ENCODE measurements around the gene SMCO4.
"Not testable (repeated sequence)": the region's sequence is repeated elsewhere in the genome, so short reads cannot be mapped to it uniquely, and the experiment has no call there.

The SMCO4 gene

DNA sequence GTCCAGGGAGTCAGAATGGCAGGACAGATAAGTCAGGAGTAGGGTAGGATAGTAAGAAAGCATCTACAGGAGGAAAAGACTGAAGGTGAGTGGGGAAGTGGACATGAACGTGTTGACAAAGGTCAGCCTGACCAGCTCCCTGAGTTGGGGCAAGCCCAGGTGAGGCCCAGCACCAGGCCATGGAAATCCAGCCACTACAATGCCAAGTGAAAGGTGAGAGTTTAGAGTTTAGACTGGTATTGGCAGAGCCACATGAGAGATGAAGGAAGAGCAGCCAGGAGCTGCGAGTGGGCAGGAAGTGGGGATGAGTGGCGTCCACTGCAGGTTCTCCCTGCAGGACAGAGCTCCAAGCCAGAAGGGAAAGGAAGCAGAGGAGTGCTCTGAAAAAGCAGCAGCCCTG lies 16.5 kb upstream of the SMCO4 start:
- DNase-seq: no peak

DNA sequence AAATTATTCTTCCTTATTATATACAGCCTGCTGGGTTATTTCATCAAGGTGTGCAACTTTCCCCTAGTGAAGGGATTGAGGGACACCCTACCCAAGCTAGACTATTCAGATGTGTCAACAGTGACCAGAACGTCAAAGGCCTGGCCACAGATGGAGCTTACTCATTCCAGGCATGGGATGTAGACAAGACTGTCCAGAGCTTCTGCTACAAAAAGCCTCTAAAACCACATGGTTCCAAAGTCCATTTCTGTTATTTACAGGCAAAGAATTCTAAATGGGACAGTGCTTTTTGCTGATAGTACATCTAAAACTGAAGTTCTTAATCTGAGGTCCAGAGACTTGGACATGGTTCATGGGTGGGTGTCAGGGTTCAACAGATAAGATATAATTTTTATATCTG lies 9.7 kb upstream of the SMCO4 start:
- DNase-seq: no peak

DNA sequence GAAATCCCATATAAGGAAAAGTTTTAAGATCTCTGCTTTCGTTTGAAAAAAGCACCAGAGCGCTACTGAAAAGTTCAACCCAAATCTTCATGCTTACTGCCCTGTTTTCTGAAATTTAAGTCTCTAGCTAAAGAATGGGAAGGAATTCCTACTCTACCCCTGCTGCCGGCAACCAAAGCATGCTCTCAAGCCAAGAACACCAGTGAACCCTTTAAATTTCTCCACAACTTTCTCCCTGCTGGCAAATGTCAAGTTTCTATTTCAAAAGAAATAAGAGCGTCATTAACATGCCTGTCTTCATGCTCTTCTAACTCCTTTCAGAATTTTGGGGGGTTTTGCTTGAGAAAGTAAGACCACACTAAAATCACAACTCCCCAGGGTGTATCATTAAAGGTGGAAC lies 6.8 kb upstream of the SMCO4 start:
- no peak for DNase-seq

DNA sequence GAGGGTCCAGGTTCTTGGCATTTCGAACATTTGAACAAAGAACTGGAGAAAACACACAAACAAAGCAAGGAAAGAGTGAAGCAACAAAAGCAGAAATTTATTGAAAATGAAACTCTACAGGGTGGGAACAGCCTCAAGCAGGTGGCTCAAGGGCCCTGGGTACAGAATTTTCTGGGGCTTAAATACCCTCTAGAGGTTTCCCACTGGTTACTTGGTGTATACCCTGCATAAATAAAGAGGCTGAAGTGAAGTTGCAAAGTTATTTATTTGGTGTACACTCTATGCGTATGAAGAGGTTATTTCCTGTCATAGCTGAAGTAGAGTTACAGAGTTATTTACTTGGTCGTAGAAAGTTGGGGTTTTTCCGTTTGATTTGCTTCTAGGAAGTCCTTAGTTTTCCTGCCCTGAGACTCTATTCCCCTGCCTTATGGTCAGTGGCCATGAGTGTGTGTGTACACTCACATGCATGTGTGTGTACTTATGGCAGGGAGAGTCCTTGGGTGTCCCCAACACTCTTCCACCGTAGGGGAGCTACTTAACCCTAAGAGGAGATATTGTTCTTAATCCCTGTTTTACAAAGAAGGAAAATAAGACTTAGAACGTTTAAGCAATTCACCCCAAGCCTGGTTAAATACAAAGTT lies 5.6 kb upstream of the SMCO4 start:
- DNase-seq: no peak

DNA sequence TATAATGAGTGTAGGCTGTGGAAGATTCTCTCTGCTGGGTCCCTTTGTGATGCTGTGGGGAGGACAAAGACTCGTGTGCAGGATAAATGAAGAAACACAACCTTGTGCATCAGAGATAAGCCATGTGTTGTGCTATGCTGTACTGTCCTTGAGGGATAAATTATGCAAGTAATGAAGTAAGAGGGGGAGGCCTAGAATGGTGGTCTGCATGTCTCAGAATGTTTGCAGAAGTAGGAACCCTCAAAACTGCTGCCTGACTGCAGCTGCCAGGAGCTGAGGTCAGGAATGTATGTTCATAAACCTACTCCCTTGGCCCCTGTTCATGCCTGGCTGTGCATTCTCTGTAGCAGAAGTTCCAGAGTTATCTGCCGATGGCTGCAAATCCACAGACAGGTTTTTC lies 4.6 kb upstream of the SMCO4 start:
- no peak for DNase-seq

DNA sequence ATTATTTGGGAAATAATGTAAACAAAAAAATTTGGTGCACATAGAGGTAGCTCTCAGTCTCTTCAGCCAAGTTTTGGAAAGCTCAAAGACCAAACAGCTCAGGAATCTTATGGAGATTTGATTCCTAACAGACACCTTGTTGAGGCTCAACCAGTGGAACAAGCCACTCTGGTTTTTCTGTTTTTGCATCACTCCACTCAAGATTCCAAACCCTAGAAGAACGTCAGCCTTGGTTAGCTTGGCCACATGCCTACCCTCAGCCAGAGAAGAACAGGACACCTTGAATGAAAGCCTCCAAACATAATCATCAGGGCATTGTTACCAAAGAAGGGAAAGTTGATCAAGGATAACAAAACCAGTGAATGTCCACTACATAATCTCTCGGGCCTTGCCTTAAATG lies 3.8 kb upstream of the SMCO4 start:
- no peak for DNase-seq

DNA sequence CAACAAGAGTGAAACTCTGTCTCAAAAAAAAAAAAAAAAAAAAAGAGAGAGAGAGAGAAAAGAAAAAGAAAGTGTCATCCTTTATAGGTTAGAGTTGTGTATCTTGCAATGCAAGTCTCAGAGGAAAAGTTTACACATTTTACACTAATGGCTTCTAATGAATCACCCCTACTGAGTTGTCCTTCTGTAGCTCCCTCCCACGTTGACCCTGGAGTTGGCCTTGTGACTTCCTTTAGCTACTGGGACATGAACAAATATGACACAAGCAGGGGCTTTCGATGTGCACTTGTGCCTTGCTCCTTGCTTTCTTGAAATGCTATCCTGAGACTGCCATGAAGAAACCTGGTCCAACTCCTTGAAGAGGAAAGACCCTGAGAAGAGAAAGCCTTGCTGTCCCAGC lies 2.4 kb upstream of the SMCO4 start:
- no peak for DNase-seq

DNA sequence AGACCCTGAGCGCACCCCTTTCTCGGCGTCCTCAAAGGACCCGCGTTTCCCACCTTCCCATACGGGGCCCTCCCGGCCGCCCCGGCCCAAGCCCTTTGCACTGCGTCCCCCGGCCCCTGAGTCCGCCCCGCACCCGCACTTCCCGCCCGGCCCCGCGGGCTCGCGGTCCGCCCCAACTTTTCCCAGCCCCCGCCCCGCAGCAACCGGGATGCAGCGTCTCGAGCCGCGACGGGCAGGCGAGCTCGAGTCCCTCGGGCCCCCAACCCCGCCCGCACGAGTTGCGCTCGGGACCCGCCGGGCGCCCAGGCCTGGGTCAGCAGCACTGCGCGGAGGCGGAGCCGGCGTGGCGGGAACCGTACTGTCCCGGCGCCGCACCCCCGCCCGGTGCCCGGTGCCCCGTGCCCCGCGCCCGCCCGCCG lies 371 bp downstream of the SMCO4 start:
- DNase-seq: no peak

DNA sequence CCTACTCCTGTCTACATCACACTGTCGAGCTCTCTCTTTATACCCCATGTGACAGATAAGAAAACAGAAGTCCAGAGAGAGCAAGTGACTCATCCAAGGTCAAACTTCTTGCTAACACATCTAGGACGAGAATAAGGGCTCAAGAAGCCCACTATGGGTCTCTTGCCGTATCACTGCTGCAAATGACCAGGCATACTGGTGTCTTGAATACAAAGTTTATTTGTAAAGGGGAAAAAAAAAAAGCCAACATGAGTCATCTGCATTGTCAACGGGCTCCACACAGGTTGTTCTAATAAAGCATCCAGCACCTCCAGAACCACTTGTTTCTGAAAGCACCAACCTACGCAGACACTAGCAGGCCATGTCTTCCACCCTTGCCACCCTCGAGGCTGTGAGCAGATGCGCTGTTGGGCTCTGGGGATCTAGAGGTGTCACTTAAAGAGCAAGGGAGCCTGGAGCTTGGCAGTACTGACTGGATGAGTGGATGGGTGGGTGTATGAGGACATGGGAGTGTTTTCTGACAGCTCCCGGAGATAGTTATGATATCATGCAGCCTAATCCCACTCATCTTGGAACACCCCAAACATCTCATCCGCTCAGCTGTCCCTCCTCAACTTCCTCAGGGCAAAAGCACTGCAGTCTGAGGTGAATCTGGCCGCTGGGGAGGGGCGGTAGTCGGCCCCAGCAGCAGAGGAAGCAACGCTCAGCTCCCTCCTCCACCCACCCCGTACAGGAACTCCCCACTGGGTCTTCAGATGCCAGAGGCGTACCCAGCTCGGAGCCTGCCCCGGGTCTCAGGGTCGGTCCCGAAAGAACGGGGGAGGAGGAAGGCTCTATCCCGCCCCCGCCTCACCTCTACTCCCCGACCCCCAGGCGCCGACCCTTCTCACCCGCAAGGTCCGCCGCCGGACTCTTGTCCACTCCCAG lies 1.0 kb downstream of the SMCO4 start:
- DNase-seq: peak; percentile 52 to 63

DNA sequence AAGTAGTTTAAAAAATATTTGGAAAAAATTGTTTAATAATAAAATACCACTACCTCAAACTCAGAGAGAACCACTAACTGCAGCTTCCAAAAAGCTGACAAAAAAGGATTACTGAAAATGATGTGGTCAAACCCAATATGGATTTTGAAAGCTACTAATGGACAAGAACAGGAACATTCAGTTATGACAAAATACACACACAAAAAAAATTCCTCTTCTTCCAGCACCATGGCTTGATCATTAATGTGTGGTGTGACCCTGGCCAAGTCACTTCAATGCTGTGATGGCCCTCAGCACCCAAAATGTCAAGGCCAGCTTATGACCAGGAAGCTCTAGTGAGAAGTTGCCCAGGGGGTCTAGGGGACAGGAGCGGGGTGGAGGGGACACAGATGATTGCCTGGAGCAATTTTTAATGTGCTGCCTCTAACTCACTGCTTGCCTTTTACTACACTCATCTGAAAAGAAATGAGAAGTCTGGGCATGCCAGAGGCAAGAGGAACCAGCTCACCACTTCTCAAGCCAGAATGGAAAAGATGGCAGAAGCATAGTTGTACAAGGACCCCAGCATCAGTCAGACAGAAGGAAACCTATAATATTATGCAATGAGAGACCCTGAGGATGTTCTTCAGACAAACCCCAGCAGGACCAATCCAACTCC lies 2.2 kb downstream of the SMCO4 start:
- DNase-seq: no peak

DNA sequence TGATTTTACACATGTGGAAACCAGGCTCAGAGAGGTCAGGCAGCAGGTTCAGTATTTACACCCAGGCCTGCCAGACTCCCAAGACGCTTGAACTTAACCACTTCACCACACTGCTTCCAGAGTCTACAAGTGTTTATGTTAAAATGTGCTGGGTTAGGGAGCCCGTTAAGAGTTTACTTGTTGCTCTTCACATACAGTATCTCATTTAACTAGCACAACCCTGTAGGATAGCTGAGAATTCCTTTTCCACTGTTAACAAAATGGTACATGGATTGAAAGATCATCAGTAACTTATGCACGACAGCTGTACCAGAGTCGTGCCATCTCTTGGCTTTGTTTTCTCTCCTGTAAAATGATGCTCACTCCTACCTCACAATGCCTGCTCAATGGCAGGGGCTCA lies 2.9 kb downstream of the SMCO4 start:
- no peak for DNase-seq

DNA sequence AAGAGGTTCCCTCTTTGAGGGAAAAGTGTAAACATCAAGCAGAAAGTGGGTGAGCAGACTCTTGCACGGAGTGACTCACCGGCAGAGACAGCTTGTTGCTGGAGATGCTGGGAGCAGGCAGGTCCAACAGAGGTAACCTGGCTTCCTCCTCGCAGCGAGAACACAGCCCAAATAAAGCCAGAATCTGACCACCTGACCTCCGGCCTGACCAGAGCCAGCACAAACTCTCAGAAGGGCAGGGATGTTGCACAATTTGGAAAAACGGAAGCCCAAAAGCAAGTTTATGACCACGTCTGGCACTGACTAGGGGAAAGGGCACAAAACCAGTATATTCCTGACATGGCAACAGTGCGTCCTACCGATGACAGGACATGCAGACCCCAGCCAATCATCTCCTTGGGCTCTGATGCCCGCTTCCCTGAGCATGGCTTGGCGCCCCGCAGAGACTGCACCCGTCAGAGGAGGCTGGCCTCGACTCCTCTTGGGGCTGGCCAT lies 5.4 kb downstream of the SMCO4 start:
- DNase-seq: no peak

DNA sequence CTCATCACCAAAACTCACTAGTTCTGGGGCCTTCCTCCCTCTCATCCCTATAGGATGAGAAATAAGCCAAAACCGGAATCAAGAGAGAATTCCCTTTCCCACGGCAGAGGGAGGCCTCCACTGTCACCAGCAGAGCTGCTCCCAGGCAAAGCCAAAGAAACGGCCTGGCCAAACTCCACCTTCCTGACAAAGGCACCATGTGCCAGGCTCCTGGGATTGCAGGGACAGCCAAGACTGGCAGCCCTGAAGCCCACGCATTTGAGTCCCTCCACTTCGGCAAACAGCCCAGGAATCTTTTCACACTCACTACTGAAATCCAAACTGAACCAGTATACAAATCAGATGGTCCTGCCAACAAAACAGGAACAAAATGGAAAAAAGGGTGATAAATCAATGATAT lies 6.1 kb downstream of the SMCO4 start:
- DNase-seq: no peak

DNA sequence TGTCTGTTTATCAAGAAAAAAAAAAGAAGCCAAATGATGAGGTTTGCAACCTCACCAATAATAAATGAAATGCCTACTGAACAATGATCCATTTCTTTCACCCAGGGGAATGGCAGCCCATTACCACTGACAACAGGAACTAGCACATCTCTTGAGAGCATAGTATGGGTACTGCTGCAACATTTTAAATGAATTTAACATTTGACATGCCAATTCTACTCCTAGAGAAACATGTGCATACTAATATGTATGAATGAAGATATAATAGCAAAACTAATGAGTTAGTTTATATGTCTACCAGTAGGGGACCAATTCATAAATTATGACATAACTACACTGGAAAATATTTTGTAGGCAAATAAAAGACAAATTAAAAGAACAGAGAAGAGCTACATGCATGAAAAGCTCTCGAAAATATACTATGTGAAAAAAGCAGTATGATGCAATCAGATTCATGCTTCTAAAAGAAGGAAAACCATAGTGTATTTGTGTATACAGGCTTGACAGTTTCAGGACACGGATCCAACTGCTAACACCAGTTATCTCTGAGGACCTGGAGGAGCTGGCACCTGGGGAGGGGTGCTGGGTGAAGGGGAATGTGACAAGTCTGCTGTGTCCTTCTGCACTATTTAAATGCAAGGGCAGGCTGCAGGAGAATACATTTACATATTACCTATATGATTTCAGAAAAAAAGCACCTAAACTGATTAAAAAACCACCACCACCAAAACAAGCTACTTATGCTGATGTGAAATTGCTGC lies 6.9 kb downstream of the SMCO4 start:
- DNase-seq: no peak

DNA sequence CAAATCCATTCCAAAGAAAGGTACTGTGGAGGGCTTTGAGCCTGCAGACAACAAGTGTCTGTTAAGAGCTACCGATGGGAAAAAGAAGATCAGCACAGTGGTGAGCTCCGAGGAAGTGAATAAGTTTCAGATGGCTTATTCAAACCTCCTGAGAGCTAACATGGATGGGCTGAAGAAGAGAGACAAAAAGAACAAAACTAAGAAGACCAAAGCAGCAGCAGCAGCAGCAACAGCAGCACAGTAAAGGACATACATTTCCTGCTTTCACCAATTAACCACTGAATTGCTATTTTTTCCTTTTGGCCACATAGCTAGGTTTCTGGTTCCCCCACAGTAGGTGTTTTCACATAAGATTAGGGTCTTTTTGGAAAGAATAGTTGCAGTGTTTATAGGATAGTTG lies 7.6 kb downstream of the SMCO4 start:
- DNase-seq: not testable (repeated sequence)

DNA sequence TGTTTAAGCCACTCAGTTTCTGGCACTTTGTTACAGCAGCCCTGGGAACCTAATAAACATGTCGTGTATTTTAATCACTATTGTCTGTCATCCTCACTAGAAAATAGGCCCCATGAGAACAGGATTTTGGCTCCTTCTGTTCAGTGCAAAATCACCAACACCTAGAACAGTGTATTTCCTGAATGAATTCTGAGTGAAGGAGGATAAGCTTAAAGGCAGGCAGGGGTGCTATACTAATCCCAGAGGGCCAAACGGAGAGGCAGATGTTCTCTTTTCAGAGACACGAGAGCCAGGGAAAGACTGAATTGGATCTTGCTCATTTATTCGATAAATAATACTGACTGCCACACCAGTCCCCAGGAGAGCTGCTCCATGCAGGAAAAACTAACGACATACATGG lies 10.4 kb downstream of the SMCO4 start:
- DNase-seq: no peak

DNA sequence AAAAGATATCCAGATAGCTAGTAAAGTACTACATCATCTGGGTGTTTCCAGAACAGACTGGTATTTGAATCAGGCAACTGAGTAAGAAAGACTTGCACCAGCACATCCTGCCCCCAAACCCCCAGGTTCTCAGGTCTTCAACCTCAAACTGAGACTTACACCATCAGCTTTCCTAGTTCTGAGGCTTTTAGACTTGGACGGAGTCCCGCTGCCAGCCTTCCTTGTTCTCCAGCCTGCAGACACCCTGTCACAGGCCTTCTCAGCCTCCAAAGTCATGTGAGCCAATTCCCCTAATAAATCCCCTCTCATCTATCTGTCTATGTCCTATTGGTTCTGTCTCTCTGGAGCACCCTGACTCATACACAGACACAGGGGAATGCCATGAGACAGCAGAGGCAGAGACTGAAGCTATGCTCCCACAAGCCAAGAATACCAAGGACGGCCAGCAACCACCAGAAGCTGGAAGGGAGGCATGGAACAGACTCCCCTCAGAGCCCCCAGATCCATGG lies 10.9 kb downstream of the SMCO4 start:
- no peak for DNase-seq

DNA sequence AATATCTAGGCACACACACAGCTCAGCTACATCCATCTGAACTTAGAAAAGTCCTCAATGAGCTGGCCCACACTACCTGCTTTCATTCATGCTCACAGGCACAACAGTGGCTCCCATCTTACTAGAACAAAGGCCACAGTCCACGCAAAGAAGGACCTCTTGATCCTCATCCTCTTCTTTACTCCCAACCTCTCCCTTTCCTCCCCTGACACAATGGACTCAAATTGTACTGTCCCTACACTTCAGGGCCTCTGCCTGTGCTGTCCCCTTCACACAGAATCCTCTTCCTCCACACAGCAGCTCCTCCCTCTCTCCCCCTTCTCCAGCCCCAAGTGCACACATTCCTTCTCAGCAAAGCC lies 12.7 kb downstream of the SMCO4 start:
- no peak for DNase-seq

DNA sequence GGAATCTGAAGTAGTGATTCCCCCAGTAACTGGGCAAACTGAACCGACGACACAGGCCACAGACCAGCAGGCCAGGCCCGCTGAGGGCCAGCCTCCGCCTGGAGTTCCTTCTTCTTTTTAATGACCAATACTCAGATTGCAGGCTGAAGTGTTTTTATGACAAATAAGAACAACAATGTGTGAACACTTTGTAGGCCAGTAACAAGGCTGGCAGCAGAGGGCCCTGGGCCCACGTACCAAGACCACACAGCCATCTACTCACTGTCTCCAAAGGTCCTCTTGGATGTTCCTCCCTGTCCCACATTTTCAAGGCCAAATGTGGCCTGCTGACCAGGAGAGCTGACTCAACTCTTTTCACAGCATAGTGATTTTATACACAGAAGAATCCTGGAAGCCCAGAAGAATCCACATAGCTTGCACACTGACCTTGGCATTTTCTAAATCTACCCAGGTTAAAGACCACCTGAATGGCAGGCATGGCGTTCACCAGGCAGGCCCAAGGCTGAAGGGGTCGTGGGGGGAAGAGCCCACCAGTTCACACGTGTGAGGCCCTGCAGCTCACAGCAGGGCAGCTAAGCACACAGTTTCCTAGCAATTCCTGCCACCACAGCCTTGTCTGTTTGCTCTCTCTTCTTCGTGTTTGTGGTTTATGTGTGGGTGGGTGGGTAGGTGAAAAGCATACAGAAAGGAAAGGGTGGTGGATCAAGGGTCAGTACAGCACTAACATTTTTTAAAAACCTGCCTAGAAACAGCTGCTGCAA lies 13.3 kb downstream of the SMCO4 start:
- DNase-seq: no peak

DNA sequence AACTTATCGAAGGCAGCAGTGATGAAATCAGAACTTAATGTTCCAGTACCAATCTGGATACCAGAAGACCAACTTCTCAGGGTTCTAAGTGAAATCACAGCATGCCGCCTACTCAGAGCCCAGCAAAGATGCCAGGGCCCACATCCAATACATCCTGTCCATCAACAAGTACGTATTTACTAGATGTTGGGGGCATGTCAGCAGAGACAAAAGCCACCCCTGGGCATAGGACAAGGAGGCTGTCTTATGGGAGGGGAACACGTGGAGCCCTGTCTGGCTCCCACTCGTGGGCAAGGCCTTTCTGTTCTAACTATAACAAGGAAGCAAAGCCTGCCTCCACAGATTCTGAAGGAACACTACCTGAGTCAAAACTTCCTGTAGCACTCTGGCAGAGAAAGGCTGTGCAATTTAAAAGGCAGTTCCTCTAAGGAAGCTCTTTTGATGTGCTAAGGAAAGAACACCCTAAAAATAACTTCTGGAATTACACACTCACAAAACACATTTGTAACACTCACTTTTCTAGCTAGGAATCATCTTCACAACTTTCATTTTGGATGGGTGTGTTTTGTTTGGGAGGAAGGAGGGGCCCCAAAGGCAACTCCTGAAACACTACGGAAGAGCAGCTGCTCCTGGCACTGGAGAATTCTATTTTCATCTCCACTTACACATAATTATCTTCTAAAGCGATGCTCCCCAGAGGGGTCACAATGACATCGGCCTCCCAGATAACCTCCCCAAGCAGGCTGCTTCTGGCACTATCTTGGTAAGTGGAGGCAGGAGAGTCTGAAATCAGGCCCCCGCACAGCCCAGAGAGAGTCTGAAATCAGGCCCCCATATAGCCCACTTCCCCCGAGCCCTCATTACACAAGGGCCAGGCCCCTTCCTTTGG lies 14.2 kb downstream of the SMCO4 start:
- no peak for DNase-seq

DNA sequence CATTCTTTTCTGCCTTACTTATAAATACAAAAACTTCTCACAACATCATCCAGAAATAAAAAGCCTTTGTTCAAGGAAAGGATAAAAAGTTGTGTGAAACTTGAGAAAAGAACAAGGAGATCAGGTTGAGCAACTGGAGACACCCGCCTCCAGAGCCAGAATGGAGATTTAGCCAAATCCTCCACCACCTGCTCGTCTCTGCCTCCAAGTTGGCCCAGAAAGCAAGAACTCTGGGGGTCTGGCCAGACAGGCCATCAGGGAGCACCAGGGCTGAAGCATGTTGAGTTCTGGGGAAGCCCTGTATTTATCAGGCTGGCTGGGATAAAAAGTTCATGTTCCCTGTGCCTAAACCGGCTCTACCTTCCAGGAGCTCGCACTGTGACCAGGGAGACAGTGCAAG lies 14.9 kb downstream of the SMCO4 start:
- no peak for DNase-seq
